Inferior parietal cortex (tissue), 1 donor: ENCODE results near the gene PRKCH.

ENCODE experiments used
- DNase-seq: peaks from one replicate; pipeline ENCODE4 v3.0.0-alpha.2; 2016; ENCODE audit errors: extremely low spot score

PRKCH gene

GRCh38 chr14:61335671-61336275 lies 14.4 kb downstream of the PRKCH start:
- DNase-seq = no peak

- no peak for DNase-seq
These were observed 16.5 kb downstream of the PRKCH start for GRCh38 chr14:61337893-61338292.

GRCh38 chr14:61338457-61338856 lies 17.1 kb downstream of the PRKCH start:
- no peak for DNase-seq

- DNase-seq = no peak
These were observed 20.2 kb downstream of the PRKCH start for GRCh38 chr14:61341275-61342206.

- DNase-seq = no peak
These were observed 21.1 kb downstream of the PRKCH start for GRCh38 chr14:61342486-61342885.

GRCh38 chr14:61342932-61343331 lies 21.6 kb downstream of the PRKCH start:
- DNase-seq = no peak

GRCh38 chr14:61343471-61343870 lies 22.1 kb downstream of the PRKCH start:
- DNase-seq = no peak

- no peak for DNase-seq
These were observed 22.6 kb downstream of the PRKCH start for GRCh38 chr14:61343991-61344405.

- DNase-seq = no peak
These were observed 23.2 kb downstream of the PRKCH start for GRCh38 chr14:61344437-61345150.

GRCh38 chr14:61345151-61345482 lies 23.7 kb downstream of the PRKCH start:
- DNase-seq = no peak

GRCh38 chr14:61346221-61346620 lies 24.8 kb downstream of the PRKCH start:
- no peak for DNase-seq

GRCh38 chr14:61346793-61347192 lies 25.4 kb downstream of the PRKCH start:
- no peak for DNase-seq

GRCh38 chr14:61347826-61348443 lies 26.6 kb downstream of the PRKCH start:
- DNase-seq = no peak

GRCh38 chr14:61350427-61351270 lies 29.3 kb downstream of the PRKCH start:
- DNase-seq = no peak

GRCh38 chr14:61351477-61351876 lies 30.1 kb downstream of the PRKCH start:
- DNase-seq = no peak

- no peak for DNase-seq
These were observed 34.5 kb downstream of the PRKCH start for GRCh38 chr14:61355892-61356325.

GRCh38 chr14:61357123-61357522 lies 35.7 kb downstream of the PRKCH start:
- no peak for DNase-seq

GRCh38 chr14:61358554-61359226 lies 37.3 kb downstream of the PRKCH start:
- DNase-seq = no peak

GRCh38 chr14:61360796-61361525 lies 39.6 kb downstream of the PRKCH start:
- DNase-seq = no peak
